K562 (cell line): ENCODE measurements around the gene SRP54. TPM values are rescaled to one million over a fixed set of nuclear protein-coding genes. Genes with fewer than 3 reads are reported as not detected.

Source experiments
- polyA plus RNA-seq, 8 experiments: library from polyadenylated mRNA; depleted of rRNA in 4 of 8; stranded (reverse) in 5 of 8; unstranded in 3 of 8; fragments of >200 nt; fragmentation: Nextera tagmentation in 2 of 8; fragmentation: Illumina TruSeq in 1 of 8; extraction: Ambion mirVana in 2 of 8; extraction: Trizol in 1 of 8; gene quantifications; 2 replicates each; pipeline versions ENCODE4 v1.2.1 to v1.2.3, GENCODE V29; 2011 to 2014; ENCODE audit warnings: inconsistent platforms in 1 of 8, missing spikeins in 1 of 8
- total RNA-seq, 7 experiments: library from RNA; depleted of rRNA in 6 of 7; stranded (reverse); fragments of >200 nt in 6 of 7; fragmentation: Illumina TruSeq in 2 of 7; extraction: Trizol in 2 of 7; gene quantifications; 2 replicates each; pipeline versions ENCODE4 v1.2.1 to v1.2.3, GENCODE V29; 2011 to 2021; ENCODE audit warnings: low replicate concordance in 1 of 7
- TF ChIP-seq, protein P1 (sequence below), 2 experiments: fragments of 450-650 bp; IDR thresholded peaks; 2 replicates each; pipeline ENCODE4 v1.6.1; 2016; ENCODE audit warnings: mild to moderate bottlenecking in 2 of 2, borderline replicate concordance in 1 of 2, low read depth in 1 of 2, moderate library complexity in 1 of 2

The SRP54 gene
- total and polyA plus RNA-seq, 9 of the 15 experiments (the other 6 are each of a cell fraction or from before 2014, with no cell fraction given): 28.6 to 69.8 (median 51.7) TPM

DNA sequence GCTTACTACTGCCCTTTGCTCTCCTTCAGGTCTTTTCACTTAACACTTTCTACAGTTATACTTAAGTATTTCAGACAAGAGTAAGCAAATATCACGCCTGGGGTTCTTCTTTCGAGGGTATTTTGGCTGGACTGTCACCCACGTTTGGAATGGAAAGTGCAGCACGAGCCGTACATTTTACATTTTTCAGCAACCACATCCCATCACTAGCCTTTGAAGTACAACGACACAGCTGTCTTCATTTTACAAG lies 62.9 kb downstream of the SRP54 start (continued):
- TF ChIP-seq, protein P1, sequence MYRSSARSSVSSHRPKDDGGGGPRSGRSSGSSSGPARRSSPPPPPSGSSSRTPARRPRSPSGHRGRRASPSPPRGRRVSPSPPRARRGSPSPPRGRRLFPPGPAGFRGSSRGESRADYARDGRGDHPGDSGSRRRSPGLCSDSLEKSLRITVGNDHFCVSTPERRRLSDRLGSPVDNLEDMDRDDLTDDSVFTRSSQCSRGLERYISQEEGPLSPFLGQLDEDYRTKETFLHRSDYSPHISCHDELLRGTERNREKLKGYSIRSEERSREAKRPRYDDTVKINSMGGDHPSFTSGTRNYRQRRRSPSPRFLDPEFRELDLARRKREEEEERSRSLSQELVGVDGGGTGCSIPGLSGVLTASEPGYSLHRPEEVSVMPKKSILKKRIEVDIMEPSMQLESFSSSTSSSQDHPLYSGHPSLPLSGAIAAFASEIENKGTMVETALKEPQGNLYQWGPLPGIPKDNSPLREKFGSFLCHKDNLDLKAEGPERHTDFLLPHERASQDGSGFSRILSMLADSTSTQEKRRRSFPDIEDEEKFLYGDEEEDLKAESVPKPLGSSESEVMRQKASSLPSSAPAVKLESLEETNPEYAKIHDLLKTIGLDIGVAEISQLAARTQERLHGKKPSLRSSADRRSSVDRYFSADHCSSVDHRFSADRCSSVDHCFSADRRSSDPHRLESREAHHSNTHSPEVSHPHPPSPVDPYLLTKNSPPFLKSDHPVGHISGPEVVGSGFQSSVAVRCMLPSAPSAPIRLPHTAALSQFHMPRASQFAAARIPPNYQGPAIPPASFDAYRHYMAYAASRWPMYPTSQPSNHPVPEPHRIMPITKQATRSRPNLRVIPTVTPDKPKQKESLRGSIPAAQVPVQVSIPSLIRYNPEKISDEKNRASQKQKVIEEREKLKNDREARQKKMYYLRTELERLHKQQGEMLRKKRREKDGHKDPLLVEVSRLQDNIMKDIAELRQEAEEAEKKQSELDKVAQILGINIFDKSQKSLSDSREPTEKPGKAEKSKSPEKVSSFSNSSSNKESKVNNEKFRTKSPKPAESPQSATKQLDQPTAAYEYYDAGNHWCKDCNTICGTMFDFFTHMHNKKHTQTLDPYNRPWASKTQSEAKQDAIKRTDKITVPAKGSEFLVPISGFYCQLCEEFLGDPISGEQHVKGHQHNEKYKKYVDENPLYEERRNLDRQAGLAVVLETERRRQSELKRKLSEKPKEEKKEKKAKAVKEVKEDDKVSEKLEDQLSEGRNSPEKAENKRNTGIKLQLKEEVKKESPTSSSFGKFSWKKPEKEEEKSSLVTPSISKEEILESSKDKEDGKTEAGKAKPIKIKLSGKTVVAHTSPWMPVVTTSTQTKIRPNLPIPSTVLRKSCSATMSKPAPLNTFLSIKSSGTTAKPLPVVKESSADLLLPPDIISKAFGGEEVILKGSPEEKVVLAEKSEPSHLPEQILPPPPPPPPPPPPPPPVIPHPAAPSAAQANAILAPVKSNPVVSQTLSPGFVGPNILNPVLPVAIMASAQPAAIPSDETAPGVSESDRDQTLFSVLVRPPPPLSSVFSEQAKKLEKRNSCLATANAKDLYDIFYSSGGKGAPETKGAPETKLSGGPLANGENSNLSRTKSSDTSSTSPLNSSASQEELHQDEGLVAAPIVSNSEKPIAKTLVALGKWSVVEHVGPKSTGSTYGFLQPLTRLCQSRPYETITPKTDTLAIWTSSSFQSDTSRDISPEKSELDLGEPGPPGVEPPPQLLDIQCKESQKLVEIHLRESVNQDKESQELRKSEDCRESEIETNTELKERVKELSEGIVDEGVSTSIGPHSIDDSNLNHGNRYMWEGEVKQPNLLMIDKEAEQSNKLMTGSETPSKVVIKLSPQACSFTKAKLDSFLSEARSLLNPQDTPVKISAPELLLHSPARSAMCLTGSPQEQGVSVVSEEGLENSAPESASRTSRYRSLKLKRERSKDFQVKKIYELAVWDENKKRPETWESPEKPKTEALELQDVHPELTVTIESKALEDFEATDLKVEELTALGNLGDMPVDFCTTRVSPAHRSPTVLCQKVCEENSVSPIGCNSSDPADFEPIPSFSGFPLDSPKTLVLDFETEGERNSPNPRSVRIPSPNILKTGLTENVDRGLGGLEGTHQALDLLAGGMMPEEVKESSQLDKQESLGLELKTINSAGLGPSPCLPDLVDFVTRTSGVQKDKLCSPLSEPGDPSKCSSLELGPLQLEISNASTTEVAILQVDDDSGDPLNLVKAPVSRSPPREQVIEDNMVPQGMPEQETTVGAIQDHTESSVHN (IDR thresholded peaks at IDR 0.05; ENCODE audit: borderline replicate concordance in 1 of 2, low read depth in 1 of 2): 0 out of 4 replicates have a peak, but pooled peaks of 1 of the 2 experiments have one; percentile 20
- TF ChIP-seq, all 486 proteins: peak for 9
